SK-N-SH treated with all-trans-retinoic acid at 6 μM for 48 hours (cell line): ENCODE measurements around the gene NPEPL1.

Source experiments
- TSHZ2 ChIP-seq: fragments of 250-450 bp; sonication (Bioruptor Pico); IDR thresholded peaks from 2 replicates; pipeline ENCODE4 v1.5.0; 2020; ENCODE audit warnings: mild to moderate bottlenecking, moderate library complexity
- TF ChIP-seq, protein P1 (sequence below): fragments of 250-450 bp; sonication (Bioruptor Pico); IDR thresholded peaks from 2 replicates; pipeline ENCODE4 v1.5.1; 2020; ENCODE audit warnings: low read depth, mild to moderate bottlenecking, moderate library complexity
- TF ChIP-seq, protein P2 (sequence below): fragments of 250-450 bp; sonication (Bioruptor Pico); IDR thresholded peaks from 2 replicates; pipeline ENCODE4 v1.8.0; 2020; ENCODE audit warnings: mild to moderate bottlenecking, moderate library complexity, borderline replicate concordance

DNA sequence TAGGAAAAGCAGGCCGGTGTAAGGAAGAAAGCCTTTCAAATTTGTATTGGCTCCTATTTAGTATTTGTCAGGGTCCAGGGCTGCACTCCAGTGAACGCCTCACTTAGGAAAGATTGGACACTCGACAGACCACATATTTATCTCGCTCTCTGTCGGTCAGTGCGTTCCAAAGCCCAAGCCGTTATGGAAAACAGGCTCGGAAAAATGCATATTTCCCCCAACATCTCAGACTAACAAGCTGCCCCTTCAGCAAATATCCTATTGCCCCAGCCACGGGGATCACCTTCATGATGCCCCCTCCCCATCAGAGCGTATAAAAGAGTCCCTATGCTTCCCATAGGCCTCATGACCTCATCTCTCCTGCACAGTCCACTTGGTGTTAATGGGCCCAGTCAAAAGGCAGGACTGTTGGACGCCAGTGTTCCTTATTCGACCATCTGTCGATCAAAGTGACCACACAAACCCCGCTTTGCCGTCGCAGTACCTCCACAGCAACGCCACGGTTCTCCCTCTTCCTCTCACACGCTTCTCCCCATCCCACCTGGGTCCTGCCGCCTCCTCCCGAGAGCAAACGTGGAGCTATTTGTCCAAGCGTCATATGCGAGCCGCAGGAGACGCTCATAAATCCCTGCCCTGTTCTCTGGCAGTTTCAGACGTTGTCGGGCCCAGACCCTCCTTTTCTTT, 63.3 kb downstream of the NPEPL1 start:
- TF ChIP-seq, protein P1, sequence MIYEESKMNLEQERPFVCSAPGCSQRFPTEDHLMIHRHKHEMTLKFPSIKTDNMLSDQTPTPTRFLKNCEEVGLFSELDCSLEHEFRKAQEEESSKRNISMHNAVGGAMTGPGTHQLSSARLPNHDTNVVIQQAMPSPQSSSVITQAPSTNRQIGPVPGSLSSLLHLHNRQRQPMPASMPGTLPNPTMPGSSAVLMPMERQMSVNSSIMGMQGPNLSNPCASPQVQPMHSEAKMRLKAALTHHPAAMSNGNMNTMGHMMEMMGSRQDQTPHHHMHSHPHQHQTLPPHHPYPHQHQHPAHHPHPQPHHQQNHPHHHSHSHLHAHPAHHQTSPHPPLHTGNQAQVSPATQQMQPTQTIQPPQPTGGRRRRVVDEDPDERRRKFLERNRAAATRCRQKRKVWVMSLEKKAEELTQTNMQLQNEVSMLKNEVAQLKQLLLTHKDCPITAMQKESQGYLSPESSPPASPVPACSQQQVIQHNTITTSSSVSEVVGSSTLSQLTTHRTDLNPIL = no peak
- TF ChIP-seq, protein P2, sequence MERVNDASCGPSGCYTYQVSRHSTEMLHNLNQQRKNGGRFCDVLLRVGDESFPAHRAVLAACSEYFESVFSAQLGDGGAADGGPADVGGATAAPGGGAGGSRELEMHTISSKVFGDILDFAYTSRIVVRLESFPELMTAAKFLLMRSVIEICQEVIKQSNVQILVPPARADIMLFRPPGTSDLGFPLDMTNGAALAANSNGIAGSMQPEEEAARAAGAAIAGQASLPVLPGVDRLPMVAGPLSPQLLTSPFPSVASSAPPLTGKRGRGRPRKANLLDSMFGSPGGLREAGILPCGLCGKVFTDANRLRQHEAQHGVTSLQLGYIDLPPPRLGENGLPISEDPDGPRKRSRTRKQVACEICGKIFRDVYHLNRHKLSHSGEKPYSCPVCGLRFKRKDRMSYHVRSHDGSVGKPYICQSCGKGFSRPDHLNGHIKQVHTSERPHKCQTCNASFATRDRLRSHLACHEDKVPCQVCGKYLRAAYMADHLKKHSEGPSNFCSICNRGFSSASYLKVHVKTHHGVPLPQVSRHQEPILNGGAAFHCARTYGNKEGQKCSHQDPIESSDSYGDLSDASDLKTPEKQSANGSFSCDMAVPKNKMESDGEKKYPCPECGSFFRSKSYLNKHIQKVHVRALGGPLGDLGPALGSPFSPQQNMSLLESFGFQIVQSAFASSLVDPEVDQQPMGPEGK (CRISPR knock-in tag) = no peak
- TF ChIP-seq TSHZ2 (CRISPR knock-in tag) = no peak
